ENCODE results near the gene ZBTB48. TPM values are rescaled to one million over a fixed set of nuclear protein-coding genes. Genes with fewer than 3 reads are reported as not detected.
"Not testable (repeated sequence)": the region's sequence is repeated elsewhere in the genome, so short reads cannot be mapped to it uniquely, and the experiment has no call there.

ZBTB48 gene
- total RNA-seq, 2 donors from 2014 or later = 20.7 to 28.9 TPM

DNA sequence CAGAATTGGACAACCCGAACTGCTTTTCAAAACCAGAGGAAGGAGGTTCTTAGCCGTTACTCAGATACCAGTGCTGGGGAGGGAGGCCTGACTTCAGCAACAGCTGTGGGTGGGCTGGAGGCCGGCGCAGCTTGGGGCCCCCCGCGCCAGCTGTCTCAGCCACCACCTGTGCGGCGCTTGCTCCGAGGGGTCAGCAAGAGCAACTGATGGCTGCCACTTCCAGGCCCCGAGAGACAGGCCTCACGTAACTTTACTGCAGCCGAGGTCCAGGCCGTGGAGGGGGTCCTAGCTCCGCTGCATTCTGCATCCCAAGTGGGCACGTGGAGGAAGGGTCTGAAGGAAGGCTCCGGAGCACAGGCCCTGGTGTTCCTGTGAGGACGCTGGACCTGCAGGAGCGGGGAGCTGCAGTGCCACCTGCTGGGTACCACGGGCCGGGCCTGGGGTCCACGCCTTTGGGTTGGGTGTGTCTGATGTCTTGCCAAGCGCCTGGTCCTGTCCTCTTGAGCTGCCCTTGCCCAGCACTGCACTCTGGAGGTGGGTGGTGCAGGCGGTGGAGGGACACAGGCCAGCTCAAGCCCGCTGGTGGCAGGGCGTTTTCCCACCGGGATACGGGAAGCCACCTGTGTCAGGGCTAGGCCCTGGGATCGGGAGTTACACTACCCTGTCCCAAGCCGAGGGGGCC, 54.7 kb downstream of the ZBTB48 start:
- no peak overlapping the region for H3K4me3 ChIP-seq
- TF ChIP-seq, protein P1, sequence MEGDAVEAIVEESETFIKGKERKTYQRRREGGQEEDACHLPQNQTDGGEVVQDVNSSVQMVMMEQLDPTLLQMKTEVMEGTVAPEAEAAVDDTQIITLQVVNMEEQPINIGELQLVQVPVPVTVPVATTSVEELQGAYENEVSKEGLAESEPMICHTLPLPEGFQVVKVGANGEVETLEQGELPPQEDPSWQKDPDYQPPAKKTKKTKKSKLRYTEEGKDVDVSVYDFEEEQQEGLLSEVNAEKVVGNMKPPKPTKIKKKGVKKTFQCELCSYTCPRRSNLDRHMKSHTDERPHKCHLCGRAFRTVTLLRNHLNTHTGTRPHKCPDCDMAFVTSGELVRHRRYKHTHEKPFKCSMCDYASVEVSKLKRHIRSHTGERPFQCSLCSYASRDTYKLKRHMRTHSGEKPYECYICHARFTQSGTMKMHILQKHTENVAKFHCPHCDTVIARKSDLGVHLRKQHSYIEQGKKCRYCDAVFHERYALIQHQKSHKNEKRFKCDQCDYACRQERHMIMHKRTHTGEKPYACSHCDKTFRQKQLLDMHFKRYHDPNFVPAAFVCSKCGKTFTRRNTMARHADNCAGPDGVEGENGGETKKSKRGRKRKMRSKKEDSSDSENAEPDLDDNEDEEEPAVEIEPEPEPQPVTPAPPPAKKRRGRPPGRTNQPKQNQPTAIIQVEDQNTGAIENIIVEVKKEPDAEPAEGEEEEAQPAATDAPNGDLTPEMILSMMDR (IDR thresholded peaks at IDR 0.05) = peak; percentile 31
- no peak for ATAC-seq (ENCODE audit: insufficient number of reproducible peaks, low FRiP score, low read depth)
- no peaks in the 10 kb centered on the region for H3K27me3 ChIP-seq (replicated peaks; ENCODE audit: insufficient read depth)
- H3K9me3 ChIP-seq = no peaks in the 10 kb centered on the region
- H3K36me3 ChIP-seq = peaks cover 51% of the 10 kb centered on the region
- H3K27ac ChIP-seq = no peak overlapping the region
- peaks cover 5 to 17% of the 10 kb centered on the region in 2 donors for H3K4me1 ChIP-seq (ENCODE audit: control insufficient read depth in 1 of 2, low read depth in 2 of 2)
- DNase-seq (ENCODE audit: low spot score) = no peak

DNA sequence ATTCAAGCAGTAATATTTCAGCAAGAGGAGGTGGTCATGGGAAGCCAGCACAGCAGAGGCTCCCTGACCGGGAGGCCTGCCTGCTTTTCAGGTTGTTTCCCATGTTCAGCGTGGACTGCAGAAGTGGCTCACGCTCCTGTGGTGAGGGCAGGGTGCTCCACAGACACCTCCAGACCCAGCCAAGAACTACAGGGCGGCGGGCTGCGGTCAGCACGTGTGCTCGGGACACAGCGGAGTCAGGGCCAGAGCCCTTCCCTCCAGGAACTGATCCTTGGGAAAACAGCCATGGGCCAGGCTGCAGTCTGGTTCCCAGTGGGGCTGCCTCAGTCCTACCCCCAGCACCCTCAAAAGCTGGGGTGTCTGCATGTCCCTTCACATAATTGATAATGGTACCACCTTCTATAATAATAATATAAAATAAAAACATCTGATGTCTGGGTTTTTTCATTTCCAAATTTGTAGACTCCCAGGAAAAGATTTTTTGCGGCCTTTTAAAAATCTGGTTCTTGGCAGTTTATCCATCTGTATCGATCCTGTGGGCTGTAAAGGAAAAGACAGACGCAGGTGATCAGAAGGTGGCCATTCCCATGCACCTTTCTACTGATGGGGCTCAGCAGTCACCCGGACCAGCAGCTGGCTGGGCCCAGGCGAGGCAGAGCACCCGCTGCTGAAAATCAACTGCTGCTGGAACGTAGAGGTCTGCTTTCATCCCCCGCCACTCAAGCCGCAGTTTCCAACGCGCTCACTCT, 55.5 kb downstream of the ZBTB48 start:
- H3K4me1 ChIP-seq (ENCODE audit: control insufficient read depth in 1 of 2, low read depth in 2 of 2) = peaks cover 5 to 17% of the 10 kb centered on the region in 2 donors
- no peaks in the 10 kb centered on the region for H3K9me3 ChIP-seq
- no peak overlapping the region for H3K27ac ChIP-seq
- DNase-seq (ENCODE audit: low spot score) (no peak), ATAC-seq (ENCODE audit: insufficient number of reproducible peaks, low FRiP score, low read depth) (no peak)
- H3K4me3 ChIP-seq = no peak overlapping the region
- H3K27me3 ChIP-seq (replicated peaks; ENCODE audit: insufficient read depth) = no peaks in the 10 kb centered on the region
- TF ChIP-seq, protein P1 (IDR thresholded peaks at IDR 0.05) = no peak
- H3K36me3 ChIP-seq = peaks cover 48% of the 10 kb centered on the region

DNA sequence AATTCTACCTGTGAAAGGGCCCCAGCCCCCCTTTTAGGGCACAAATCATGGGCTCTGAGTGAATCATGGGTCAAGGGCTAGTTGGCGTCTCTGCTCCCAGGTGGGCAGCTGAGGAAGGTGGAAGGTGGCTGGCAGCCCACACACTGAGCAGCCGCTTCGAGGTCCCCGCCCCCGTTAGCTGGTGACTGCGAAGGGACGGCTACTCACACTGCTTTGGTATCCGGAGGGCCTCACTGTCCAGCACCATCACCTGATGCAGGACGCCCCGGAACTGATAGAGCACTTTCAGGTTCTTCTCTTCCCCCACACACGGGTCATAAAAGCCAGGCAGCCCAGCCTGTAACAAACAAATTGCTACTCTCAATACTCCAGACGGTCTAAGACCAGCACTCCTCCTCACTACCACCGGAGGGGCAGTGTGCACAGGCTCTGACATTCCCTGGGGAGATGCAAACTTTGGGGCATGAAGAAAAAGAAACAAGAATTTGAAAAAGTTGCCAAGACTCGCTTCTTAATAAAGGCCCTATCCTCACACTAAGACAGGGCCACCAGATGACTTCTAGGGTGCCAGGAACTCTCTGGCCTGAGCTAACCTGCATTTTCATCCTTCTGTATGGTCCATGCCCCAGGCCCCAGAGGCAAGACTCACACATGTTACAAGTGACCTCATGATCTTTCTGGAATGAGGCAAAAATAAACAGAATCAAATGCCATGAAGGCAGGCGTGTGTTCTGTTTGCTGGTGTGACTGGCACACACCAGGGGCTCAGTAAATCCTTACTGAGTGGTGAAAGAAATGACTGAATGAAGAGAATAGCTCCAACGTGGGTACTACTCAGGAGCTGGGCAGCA, 56.3 kb downstream of the ZBTB48 start:
- H3K4me3 ChIP-seq = no peak overlapping the region
- no peak for DNase-seq (ENCODE audit: low spot score)
- peaks cover 42% of the 10 kb centered on the region for H3K36me3 ChIP-seq
- H3K27me3 ChIP-seq (replicated peaks; ENCODE audit: insufficient read depth) = no peaks in the 10 kb centered on the region
- H3K9me3 ChIP-seq = no peaks in the 10 kb centered on the region
- H3K27ac ChIP-seq = no peak overlapping the region
- TF ChIP-seq, protein P1 (IDR thresholded peaks at IDR 0.05) = no peak
- no peak for ATAC-seq (ENCODE audit: insufficient number of reproducible peaks, low FRiP score, low read depth)
- peaks cover 5 to 17% of the 10 kb centered on the region in 2 donors for H3K4me1 ChIP-seq (ENCODE audit: control insufficient read depth in 1 of 2, low read depth in 2 of 2)

DNA sequence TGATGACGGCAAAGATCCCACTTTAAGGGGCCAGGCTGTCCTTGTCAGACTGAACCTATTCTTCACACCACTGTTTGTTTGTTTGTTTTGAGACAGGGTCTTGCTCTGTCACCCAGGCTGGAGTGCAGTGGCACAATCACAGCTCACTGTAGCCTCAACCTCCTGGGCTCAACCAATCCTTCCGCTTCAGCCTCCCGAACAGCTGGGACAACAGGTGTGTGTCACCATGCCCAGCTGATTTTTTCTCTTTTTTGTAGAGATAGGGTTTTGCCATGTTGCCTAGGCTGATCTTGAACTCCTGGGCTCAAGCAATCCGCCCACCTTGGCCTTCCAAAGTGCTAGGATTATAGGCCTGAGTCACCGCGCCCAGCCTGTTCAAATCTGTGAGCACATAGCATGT, 57.0 kb downstream of the ZBTB48 start:
- DNase-seq (ENCODE audit: low spot score); H3K9me3 ChIP-seq; H3K27me3 ChIP-seq (replicated peaks; ENCODE audit: insufficient read depth); H3K4me3 ChIP-seq; ATAC-seq (ENCODE audit: insufficient number of reproducible peaks, low FRiP score, low read depth): not testable (repeated sequence)
- H3K4me1 ChIP-seq (ENCODE audit: control insufficient read depth in 1 of 2, low read depth in 2 of 2) = peaks cover 5 to 17% of the 10 kb centered on the region in 2 donors
- H3K27ac ChIP-seq = peak overlapping the region in 1 of 2 donors; percentile 68
- H3K36me3 ChIP-seq = peaks cover 42% of the 10 kb centered on the region

DNA sequence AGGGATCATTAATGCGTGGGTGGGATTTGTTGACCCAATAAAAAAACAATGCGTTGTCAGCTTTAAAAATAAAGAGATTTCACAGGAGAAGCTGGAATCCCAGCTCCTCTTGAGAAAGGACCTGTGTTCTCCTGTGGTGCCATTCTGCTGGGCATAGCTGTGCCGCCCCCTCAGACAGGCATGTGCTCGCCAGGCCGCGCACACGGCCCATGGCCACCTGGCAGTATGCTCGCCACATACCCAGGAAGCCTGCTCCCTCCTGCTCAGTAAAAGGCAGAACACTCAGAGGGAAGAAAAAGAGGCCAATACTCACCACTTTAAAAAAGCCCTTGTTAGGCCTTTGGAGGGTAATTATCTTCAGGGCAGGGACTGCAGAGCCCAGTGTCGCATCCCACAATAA, 58.0 kb downstream of the ZBTB48 start:
- no peaks in the 10 kb centered on the region for H3K27me3 ChIP-seq (replicated peaks; ENCODE audit: insufficient read depth)
- H3K4me1 ChIP-seq (ENCODE audit: control insufficient read depth in 1 of 2, low read depth in 2 of 2) = peaks cover 5 to 17% of the 10 kb centered on the region in 2 donors
- peaks cover 34% of the 10 kb centered on the region for H3K36me3 ChIP-seq
- peak overlapping the region; percentile 34 for H3K4me3 ChIP-seq
- TF ChIP-seq, protein P1 (IDR thresholded peaks at IDR 0.05) = no peak
- ATAC-seq (ENCODE audit: insufficient number of reproducible peaks, low FRiP score, low read depth) (no peak), DNase-seq (ENCODE audit: low spot score) (no peak)
- H3K27ac ChIP-seq = peak overlapping the region; percentile 64 to 68
- H3K9me3 ChIP-seq = no peaks in the 10 kb centered on the region

Data from thoracic aorta (tissue), 2 donors.